K562 (cell line): ENCODE measurements around the gene NUP133. TPM values are rescaled to one million over a fixed set of nuclear protein-coding genes. Genes with fewer than 3 reads are reported as not detected.
A peak's percentile ranks its signal among the peaks of the same experiment; 100 is the strongest.
"Not testable (repeated sequence)": the region's sequence is repeated elsewhere in the genome, so short reads cannot be mapped to it uniquely, and the experiment has no call there.

Experiments used
- ATAC-seq: fragments of 200-7000 bp; cut with Tn5 transposase; 3 replicates; pipeline ENCODE4 v1.9.1; 2020; ENCODE audit warnings: moderate library complexity
- BruUV-seq: library from RNA; stranded (reverse); fragments of 400-500 nt; replicated peaks from 2 replicates; lab custom pipeline; 2021; lab: Mats Ljungman, UMichigan
- CTCF ChIA-PET: fragments of 300-600 bp; formaldehyde crosslinking; extraction: SDS; loops from one replicate; lab custom pipeline; 2021; ENCODE audit warnings: low intra/inter-chr PET ratio; lab: Yijun Ruan, JAX
- POLR2A ChIA-PET: fragments of 300-600, 350-650 bp; sonication (Branson Sonifier 250); formaldehyde crosslinking; extraction: SDS; loops from one replicate; lab custom pipeline; 2021; ENCODE audit warnings: antibody characterized with exemption, inconsistent platforms; lab: Yijun Ruan, JAX
- DNase-seq, 4 experiments: peaks; one replicate each; pipeline versions ENCODE4 v3.0.0 to v3.0.0-alpha.2; 2011 to 2018; ENCODE audit warnings: low spot score in 3 of 4, mixed read lengths in 3 of 4; ENCODE audit errors: extremely low read depth in 1 of 4
- FAIRE-seq: peaks from 2 replicates; lab custom pipeline; 2011; peaks lifted over from hg19 to GRCh38; lab: Jason Lieb, UNC
- H2AFZ ChIP-seq: 2 replicates; pipeline ENCODE4 v1.6.0; 2011; ENCODE audit warnings: low read depth, low read length, control low read depth, inconsistent platforms
- H3K27ac ChIP-seq: fragments of 200-600 bp; 3 replicates; pipeline ENCODE4 v1.8.0; 2011; ENCODE audit warnings: low read depth, mild to moderate bottlenecking, control low read depth, inconsistent platforms, low read length, moderate library complexity, mixed read lengths; ENCODE audit errors: extremely low read depth
- H3K27me3 ChIP-seq, 2 experiments: fragments of 300-600 bp in 1 of 2; 2 replicates in 1 of 2; 3 replicates in 1 of 2; pipeline versions ENCODE4 v1.6.0 to v1.8.0; 2011; ENCODE audit warnings: inconsistent platforms in 2 of 2, low read length in 2 of 2, mild to moderate bottlenecking in 1 of 2, mixed read lengths in 1 of 2, moderate library complexity in 1 of 2; ENCODE audit not compliant: control insufficient read depth in 2 of 2, insufficient read depth in 2 of 2
- H3K36me3 ChIP-seq: fragments of 300-600 bp; 3 replicates; pipeline ENCODE4 v1.8.0; 2011; ENCODE audit warnings: mild to moderate bottlenecking, low read length, inconsistent platforms; ENCODE audit not compliant: control insufficient read depth, insufficient read depth
- H3K4me1 ChIP-seq, 2 experiments: fragments of 200-600 bp in 1 of 2; replicated peaks in 1 of 2; 2 replicates in 1 of 2; 3 replicates in 1 of 2; pipeline versions ENCODE4 v1.5.1 to v1.8.0; 2011; ENCODE audit warnings: inconsistent platforms in 2 of 2, low read length in 2 of 2, mild to moderate bottlenecking in 1 of 2, mixed read lengths in 1 of 2, moderate library complexity in 1 of 2; ENCODE audit not compliant: control insufficient read depth in 2 of 2, insufficient read depth in 2 of 2
- H3K4me2 ChIP-seq: 2 replicates; pipeline ENCODE4 v1.6.1; 2011; ENCODE audit warnings: low read length, control low read depth, inconsistent platforms, mixed read lengths; ENCODE audit not compliant: insufficient read depth
- H3K4me3 ChIP-seq: fragments of 200-600 bp; sonication (generic), shearing (Covaris generic); 2 replicates; pipeline ENCODE4 v1.5.1; 2016; ENCODE audit warnings: control low read depth, inconsistent platforms
- H3K79me2 ChIP-seq: fragments of 200-600 bp; 3 replicates; pipeline ENCODE4 v1.8.0; 2011; ENCODE audit warnings: low read length, inconsistent platforms; ENCODE audit not compliant: control insufficient read depth, insufficient read depth
- H3K9ac ChIP-seq, 2 experiments: 2 replicates each; pipeline versions ENCODE4 v1.6.0 to v1.6.1; 2011; ENCODE audit warnings: low read depth in 2 of 2, low read length in 2 of 2, control low read depth in 1 of 2, inconsistent platforms in 1 of 2, mild to moderate bottlenecking in 1 of 2, mixed read lengths in 1 of 2; ENCODE audit not compliant: insufficient read depth in 1 of 2
- H3K9me1 ChIP-seq: one replicate; pipeline ENCODE4 v1.6.0; 2011; ENCODE audit warnings: inconsistent platforms, mild to moderate bottlenecking, low read length, moderate library complexity; ENCODE audit not compliant: control insufficient read depth, insufficient read depth
- H3K9me3 ChIP-seq: replicated peaks from 2 replicates; pipeline ENCODE4 v1.5.1; 2011; ENCODE audit warnings: low read depth, low read length, inconsistent platforms; ENCODE audit not compliant: control insufficient read depth, insufficient read depth
- H4K20me1 ChIP-seq: replicated peaks from 2 replicates; pipeline ENCODE4 v1.6.1; 2011; ENCODE audit warnings: low read length, inconsistent platforms, mixed read lengths; ENCODE audit not compliant: control insufficient read depth, insufficient read depth
- ATF1 ChIP-seq, 2 experiments: fragments of 450-650 bp in 1 of 2; IDR thresholded peaks; 2 replicates each; pipeline ENCODE4 v1.6.1; 2016; ENCODE audit warnings: missing compliant biosample characterization in 1 of 2, missing genetic modification characterization in 1 of 2
- BHLHE40 ChIP-seq: IDR thresholded peaks from 2 replicates; pipeline ENCODE4 v1.6.1; 2011; ENCODE audit warnings: low read length, improper control_type of control experiment
- CREB1 ChIP-seq, 2 experiments: sonication (generic) in 1 of 2; formaldehyde crosslinking in 1 of 2; IDR thresholded peaks; 2 replicates each; pipeline versions ENCODE4 v1.6.1 to v1.8.0; 2012 to 2022; ENCODE audit warnings: inconsistent platforms in 1 of 2, mild to moderate bottlenecking in 1 of 2, missing genetic modification reagents in 1 of 2, moderate library complexity in 1 of 2
- CREM ChIP-seq: IDR thresholded peaks from 2 replicates; pipeline ENCODE4 v1.6.1; 2014; ENCODE audit warnings: antibody characterized with exemption, low read depth
- DIDO1 ChIP-seq: fragments of 450-650 bp; IDR thresholded peaks from 2 replicates; pipeline ENCODE4 v1.6.1; 2016; ENCODE audit warnings: low read depth, missing biosample characterization, missing genetic modification characterization
- L3MBTL2 ChIP-seq: fragments of 450-650 bp; IDR thresholded peaks from 2 replicates; pipeline ENCODE4 v1.6.1; 2016; ENCODE audit warnings: mild to moderate bottlenecking, moderate library complexity
- MAX ChIP-seq: sonication (generic); formaldehyde crosslinking; IDR thresholded peaks from 2 replicates; pipeline ENCODE4 v1.9.0; 2022; ENCODE audit warnings: mild to moderate bottlenecking, missing genetic modification reagents
- WGBS: fragments of 100-300 bp; shearing (Covaris generic); methylation state at CpG from one replicate; pipeline ENCODE4 v1.1.6; 2016; ENCODE audit warnings: low coverage, mixed read lengths; ENCODE audit not compliant: insufficient coverage; ENCODE audit errors: missing lambda C conversion rate; 5-methylcytosine and 5-hydroxymethylcytosine counted together
- in situ Hi-C: fragments of 300-500 bp; cut with MboI; formaldehyde crosslinking; loops from 4 replicates; pipeline ENCODE4 v1.15.0; 2018; ENCODE audit warnings: inconsistent platforms, mixed read lengths
- intact Hi-C: fragments of 100-400 bp; cut with micrococcal nuclease; formaldehyde crosslinking; loops from 2 replicates; pipeline ENCODE4 v1.14.2; 2022
- polyA plus RNA-seq, 8 experiments: library from polyadenylated mRNA; depleted of rRNA in 4 of 8; stranded (reverse) in 5 of 8; unstranded in 3 of 8; fragments of >200 nt; fragmentation: Nextera tagmentation in 2 of 8; fragmentation: Illumina TruSeq in 1 of 8; extraction: Ambion mirVana in 2 of 8; extraction: Trizol in 1 of 8; gene quantifications; 2 replicates each; pipeline versions ENCODE4 v1.2.1 to v1.2.3, GENCODE V29; 2011 to 2014; ENCODE audit warnings: inconsistent platforms in 1 of 8, missing spikeins in 1 of 8
- total RNA-seq, 7 experiments: library from RNA; depleted of rRNA in 6 of 7; stranded (reverse); fragments of >200 nt in 6 of 7; fragmentation: Illumina TruSeq in 2 of 7; extraction: Trizol in 2 of 7; gene quantifications; 2 replicates each; pipeline versions ENCODE4 v1.2.1 to v1.2.3, GENCODE V29; 2011 to 2021; ENCODE audit warnings: low replicate concordance in 1 of 7
- TF ChIP-seq, protein P1 (sequence below), 2 experiments: IDR thresholded peaks; 2 replicates each; pipeline ENCODE4 v1.6.1; 2011; ENCODE audit warnings: borderline replicate concordance in 1 of 2, control low read depth in 1 of 2, low read depth in 1 of 2, low read length in 1 of 2, mild to moderate bottlenecking in 1 of 2, mixed read lengths in 1 of 2, moderate library complexity in 1 of 2; ENCODE audit not compliant: insufficient read depth in 1 of 2, insufficient read length in 1 of 2, poor library complexity in 1 of 2, severe bottlenecking in 1 of 2; ENCODE audit errors: extremely low read depth in 1 of 2

Gene NUP133
- total and polyA plus RNA-seq, 9 of the 15 experiments (the other 6 are each of a cell fraction or from before 2014, with no cell fraction given), result 21.7 to 85.1 (median 61.3) TPM

GRCh38 chr1:229420224-229420623 is 87.9 kb downstream of the NUP133 start:
- WGBS, result under 1% methylated on average over 11 of the region's 11 CpGs
- BruUV-seq, result no TSS peak
- no peak for FAIRE-seq
- Histone ChIP-seq H4K20me1 (no peaks in the 10 kb centered on the region), H3K4me1 (no peaks in the 10 kb centered on the region; a peak in 1 of 5 replicates), H3K9ac (no peak overlapping the region), H3K9me3 (peaks cover 3% of the 10 kb centered on the region), H3K36me3 (no peaks in the 10 kb centered on the region), H3K9me1 (no peaks in the 10 kb centered on the region), H3K27me3 (peaks cover 26 to 31% of the 10 kb centered on the region in 2 experiments), H2AFZ (no peak overlapping the region), H3K27ac (no peak overlapping the region), H3K79me2 (no peaks in the 10 kb centered on the region), H3K4me3 (no peak overlapping the region), H3K4me2 (no peak overlapping the region)
- intact Hi-C loops (loop anchor here (5.0 kb wide), 1 partner anchor 62 kb away; no protein-coding TSS in a partner anchor), in situ Hi-C loops (no loop called here)
- ChIA-PET POLR2A (interaction anchor here (0.9 to 2.0 kb wide), 3 partner anchors 10 to 63 kb away, joined by 3 to 10 read pairs (median 4); no protein-coding TSS in a partner anchor), CTCF (no interaction called here)
- no peak for DNase-seq
- peak; percentile 49 for ATAC-seq
- TF ChIP-seq, protein P1, sequence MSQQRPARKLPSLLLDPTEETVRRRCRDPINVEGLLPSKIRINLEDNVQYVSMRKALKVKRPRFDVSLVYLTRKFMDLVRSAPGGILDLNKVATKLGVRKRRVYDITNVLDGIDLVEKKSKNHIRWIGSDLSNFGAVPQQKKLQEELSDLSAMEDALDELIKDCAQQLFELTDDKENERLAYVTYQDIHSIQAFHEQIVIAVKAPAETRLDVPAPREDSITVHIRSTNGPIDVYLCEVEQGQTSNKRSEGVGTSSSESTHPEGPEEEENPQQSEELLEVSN (IDR thresholded peaks at IDR 0.05; ENCODE audit: borderline replicate concordance in 1 of 2, extremely low read depth in 1 of 2, insufficient read depth in 1 of 2, insufficient read length in 1 of 2, low read depth in 1 of 2, low read length in 1 of 2, poor library complexity in 1 of 2, severe bottlenecking in 1 of 2), result peak in 1 of 2 experiments; percentile 63
- TF ChIP-seq MAX (peak; percentile 67; the same call in 1 of the 2 replicates), BHLHE40 (no peak), CREM (peak; percentile 89), DIDO1 (tag) (no peak), CREB1 (IDR thresholded peaks at IDR 0.05) (peak; percentile 75), CREB1 (CRISPR knock-in tag; IDR thresholded peaks at IDR 0.05) (peak; percentile 71), L3MBTL2 (peak; percentile 63), ATF1 (CRISPR knock-in tag; IDR thresholded peaks at IDR 0.05) (0 out of 2 replicates have a peak, but pooled peaks have one; percentile 41), ATF1 (tag; IDR thresholded peaks at IDR 0.05) (no peak)

DNA sequence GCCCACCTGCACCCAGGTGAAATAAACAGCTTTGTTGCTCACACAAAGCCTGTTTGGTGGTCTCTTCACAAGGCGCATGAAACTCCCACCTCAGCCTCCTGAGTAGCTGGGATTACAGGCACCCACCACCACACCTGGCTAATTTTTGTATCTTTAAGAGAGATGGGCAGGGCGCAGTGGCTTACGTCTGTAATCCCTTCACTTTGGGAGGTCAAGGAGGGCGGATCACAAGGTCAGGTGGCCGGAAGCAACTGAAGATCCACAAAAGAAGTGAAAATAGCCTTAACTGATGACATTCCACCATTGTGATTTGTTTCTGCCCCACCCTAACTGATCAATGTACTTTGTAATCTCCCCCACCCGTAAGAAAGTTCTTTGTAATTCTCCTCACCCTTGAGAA is 89.6 kb downstream of the NUP133 start:
- DNase-seq, H3K9ac ChIP-seq, H3K9me1 ChIP-seq, FAIRE-seq, H4K20me1 ChIP-seq, H3K4me1 ChIP-seq, H2AFZ ChIP-seq, H3K4me2 ChIP-seq, H3K9me3 ChIP-seq, BruUV-seq, H3K4me3 ChIP-seq, H3K36me3 ChIP-seq, H3K27ac ChIP-seq, ATAC-seq, H3K79me2 ChIP-seq, in situ Hi-C loops: not testable (repeated sequence)
- ChIA-PET CTCF (interaction anchor here (1.4 kb wide), 1 partner anchor 161 kb away, joined by 5 read pairs; no protein-coding TSS in a partner anchor), POLR2A (interaction anchor here (0.6 kb wide), 1 partner anchor 567 kb away, joined by 3 read pairs; no protein-coding TSS in a partner anchor)
- 14% methylated on average over 6 of the region's 6 CpGs for WGBS
- peaks cover 30 to 32% of the 10 kb centered on the region in 2 experiments for H3K27me3 ChIP-seq
- intact Hi-C loops, result loop anchor here (2.0 kb wide), 1 partner anchor 16 kb away; the partner anchor contains the start of gene ACTA1
